GM19099 (cell line): ENCODE results near the gene GABPB1.

Experiments used
- POLR2A ChIP-seq: IDR thresholded peaks from 3 replicates; pipeline ENCODE4 v1.6.1; 2011; ENCODE audit warnings: low read depth; ENCODE audit not compliant: insufficient read length; ENCODE audit errors: extremely low read depth

Gene GABPB1

DNA sequence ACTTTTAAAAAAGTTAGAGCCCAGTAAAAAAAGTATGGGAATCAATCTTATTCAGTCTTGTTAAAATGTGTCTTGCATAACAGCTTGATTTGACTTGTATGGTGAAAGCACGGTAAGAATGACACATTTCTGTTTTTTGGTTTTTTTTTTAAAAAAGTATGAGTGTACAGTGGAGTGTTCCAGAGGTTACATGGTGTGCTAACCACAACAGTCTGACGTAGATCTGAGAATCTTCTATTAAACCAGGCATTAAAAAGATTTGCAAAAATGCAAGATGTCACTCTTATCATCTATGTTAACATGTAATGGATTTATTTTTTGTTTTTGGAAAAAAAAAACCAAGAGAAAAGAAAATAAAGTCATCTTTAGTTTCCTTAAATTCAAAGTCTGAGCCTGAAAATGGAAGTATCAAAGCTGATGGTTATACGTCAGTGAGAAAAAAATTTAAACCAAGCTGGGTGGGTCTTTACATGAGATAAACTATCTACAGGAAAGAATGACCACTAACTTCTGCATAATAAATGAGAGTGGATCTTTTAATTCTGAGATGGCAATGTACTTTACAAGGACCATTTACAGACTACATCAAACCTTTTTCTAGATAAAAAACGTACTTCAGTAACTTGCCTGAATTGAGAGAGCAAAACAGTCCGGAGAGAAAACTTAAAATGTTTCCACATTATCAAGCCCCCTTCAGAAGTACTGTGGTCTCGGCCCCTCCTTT is 1.6 kb downstream of the GABPB1 start:
- TF ChIP-seq POLR2A = no peak

- TF ChIP-seq POLR2A = no peak
These were observed 4.4 kb downstream of the GABPB1 start for GRCh38 chr15:50350621-50351020.

- TF ChIP-seq POLR2A = no peak
These were observed 9.7 kb downstream of the GABPB1 start for GRCh38 chr15:50345298-50345697.

DNA sequence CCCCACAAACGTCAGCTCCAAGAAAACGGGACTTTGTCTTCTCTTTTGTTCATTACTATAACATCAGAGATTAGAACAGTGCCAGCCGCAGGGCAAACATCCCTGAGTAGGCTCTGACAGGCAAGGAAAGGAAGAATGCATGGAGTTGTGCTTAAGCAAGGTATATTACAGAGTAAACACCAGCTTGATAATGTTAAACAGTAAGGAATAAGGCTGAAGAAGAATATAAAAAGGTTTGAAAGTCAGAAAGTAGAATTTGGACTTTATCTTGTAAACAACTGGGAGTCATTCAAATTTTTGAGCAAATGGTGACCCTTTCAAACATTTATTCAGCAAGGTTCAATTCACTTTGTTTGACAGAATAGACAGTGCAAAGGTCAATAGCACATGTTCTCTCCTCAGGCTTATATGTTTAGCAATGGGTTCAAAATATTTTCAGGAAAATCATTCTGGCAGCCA is 11.0 kb downstream of the GABPB1 start:
- TF ChIP-seq POLR2A = no peak

DNA sequence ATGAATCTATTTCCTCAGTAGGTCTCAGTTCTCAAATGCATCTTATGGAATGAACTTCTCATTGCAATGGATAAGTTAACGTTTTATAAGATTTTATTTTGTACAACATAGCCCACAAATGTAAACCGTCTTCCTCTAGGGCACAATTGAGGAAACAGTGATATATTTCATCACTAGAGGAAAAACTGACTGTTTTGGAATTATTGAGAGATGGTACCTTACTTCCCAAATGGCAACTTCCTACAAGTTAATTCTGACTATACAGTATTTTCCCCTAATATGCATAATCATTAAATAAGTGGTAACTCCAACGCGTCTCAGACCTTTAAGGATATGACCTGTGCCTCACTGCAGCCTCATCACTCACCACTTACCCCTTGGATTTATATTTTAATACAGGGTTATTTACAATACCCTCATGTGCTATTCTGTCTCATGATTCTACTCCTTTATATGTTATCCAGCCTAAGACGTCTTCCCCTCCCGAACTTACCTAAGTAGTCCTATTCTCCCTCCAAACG is 13.3 kb downstream of the GABPB1 start:
- no peak for TF ChIP-seq POLR2A

GRCh38 chr15:50340416-50340815 is 14.6 kb downstream of the GABPB1 start:
- TF ChIP-seq POLR2A = no peak

DNA sequence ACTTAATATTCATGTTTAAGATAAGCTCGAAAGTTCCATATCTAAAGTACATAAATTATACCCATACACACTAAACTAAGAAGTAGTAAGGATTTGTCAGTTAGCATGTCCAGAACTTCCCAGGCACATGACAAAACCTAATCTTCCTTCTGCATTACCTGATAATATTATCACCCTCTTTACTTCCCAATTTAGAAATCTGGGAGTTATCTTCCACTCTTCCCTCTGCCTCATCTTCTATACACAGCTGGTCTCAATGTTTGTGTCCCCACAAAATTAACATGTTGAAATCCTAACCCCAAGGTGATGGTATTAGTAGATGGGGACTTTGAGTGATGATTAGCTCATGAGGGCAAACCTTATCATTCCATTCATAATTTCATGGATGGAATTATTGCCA is 15.3 kb downstream of the GABPB1 start:
- no peak for TF ChIP-seq POLR2A

DNA sequence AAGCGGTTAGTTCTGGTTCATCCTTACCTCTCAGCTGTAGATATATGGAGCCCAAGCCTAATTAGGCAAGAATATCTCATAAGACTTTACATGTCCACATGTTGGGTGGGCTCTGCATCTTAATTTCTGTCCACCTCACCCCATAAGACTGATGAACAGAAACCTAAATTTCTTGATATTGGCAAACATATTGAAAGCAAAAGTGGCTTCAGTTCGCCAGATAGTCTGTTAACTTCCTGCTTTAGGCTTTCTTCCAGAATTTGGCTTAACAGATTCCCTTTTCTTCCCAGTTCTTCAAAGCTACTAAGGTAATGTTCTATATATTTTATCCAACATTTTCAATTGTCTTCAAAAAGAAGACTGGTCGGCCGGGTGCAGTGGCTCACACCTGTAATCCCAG is 19.7 kb downstream of the GABPB1 start:
- TF ChIP-seq POLR2A = no peak

DNA sequence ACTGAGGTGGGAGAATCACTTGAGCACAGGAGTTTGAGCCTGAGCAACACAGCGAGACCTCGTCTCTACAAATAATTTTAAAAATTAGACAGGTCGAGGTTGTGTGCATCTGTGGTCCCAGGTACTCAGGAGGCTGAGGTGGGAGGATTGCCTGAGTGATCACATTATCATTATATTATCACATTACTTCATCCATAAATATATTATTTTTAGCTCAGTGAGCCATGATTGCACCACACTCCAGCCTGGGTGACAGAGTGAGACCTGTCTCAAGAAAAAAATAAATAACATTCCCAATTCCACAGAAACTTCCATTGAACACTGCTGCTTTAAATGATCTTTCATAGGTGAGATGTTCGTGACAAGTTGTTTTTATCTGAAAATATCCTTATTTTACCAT is 21.8 kb downstream of the GABPB1 start:
- TF ChIP-seq POLR2A = no peak

- no peak for TF ChIP-seq POLR2A
These were observed 24.1 kb downstream of the GABPB1 start for GRCh38 chr15:50330921-50331320.

DNA sequence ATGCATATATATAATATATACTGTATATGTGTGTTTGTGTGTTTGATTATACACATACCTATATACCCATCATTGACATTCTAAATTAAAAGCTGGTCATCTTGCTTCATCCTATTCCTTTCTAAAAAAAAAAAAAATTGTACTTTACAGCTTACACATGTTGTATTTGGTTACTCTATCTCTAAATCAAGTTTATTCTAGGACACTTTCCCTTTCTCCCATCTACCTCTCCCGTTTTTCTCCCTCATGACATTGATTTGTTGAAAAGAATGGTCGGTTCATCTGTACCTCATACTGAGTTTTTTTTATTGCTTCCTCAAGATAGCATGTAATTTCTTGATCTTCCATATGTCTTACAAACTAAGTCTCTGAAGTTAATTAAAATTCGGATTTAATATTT is 26.9 kb downstream of the GABPB1 start:
- TF ChIP-seq POLR2A = no peak

GRCh38 chr15:50321680-50322210 is 33.3 kb downstream of the GABPB1 start:
- TF ChIP-seq POLR2A = no peak

GRCh38 chr15:50320504-50320903 is 34.5 kb downstream of the GABPB1 start:
- TF ChIP-seq POLR2A = no peak

DNA sequence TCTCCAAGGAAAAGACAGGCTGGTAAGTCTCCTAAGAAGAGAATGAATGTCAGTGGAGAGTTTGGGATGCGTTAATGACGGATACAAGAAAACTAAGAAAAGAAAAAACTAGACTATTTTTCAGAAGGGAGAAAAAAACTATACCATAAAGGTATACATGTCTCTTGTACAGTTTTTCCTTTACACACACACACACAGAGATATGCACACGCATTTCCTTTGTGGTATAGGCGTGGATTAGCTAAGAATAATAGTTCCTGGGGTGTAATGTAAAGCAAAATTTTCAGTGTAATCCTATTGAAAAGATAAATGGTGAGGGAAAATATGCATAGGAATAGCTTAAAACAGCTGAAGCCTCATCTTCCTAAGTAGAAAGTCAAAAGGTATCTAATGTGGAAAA is 36.3 kb downstream of the GABPB1 start:
- no peak for TF ChIP-seq POLR2A

DNA sequence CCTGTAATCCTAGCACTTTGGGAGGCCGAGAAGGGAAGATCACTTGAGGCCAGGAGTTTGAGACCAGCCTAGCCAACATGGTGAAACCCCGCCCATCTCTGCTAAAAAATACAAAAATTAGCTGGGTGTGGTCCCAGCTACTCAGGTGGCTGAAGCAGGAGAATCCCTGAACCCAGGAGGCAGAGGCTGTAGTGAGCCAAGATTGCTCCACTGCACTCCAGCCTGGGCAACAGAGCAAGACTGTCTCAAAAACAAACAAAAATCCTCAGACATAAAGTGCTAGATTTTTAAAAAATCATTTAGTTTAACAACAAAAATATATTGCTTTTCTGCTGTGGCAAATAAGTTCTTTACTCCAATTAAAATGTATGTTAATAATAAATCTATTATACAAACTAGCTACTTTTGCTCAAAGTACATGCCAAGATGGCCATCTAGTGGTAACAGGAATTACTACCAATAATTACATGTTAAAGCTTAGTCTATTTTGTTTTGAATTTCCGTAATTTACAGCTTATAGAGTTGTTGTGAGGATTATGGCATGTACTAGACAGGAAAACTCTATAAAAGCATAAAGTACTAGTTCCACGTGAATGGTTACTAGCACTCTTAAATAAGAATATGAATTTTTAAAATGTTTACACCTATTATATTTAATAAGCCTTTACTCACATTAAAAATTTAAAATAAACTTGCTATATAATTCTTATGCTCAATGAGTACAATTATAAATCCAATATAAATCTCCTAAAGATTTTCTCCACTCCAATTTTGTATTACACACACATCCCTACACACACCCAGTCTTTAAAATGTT is 39.0 kb downstream of the GABPB1 start:
- no peak for TF ChIP-seq POLR2A

DNA sequence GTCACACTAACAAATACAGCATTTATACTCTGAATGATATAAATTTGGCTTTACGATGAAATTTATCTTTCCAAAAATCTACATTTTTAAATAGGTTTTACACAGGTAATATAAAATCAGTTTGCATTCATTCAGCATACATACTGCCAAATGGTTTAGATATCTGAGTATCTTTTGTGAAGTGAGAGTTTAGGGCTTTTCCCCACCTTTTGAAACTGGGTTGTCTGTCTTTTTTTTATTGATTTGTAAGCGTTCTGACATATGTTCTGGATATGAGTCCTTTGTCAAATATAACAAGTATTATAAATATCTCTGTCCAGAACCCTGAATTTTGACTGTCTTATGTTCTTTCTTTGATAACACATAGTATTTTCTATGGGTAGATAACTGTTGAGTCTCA is 42.4 kb downstream of the GABPB1 start:
- no peak for TF ChIP-seq POLR2A
